HEK293 (cell line): Measurements from ENCODE around the gene UGGT2.

Experiments used
- EGR2 ChIP-seq: fragments of 450-650 bp; formaldehyde crosslinking; IDR thresholded peaks from 2 replicates; pipeline ENCODE4 v1.5.1; 2016; ENCODE audit warnings: low read depth, missing biosample characterization, missing genetic modification characterization
- FEZF1 ChIP-seq: fragments of 450-650 bp; formaldehyde crosslinking; IDR thresholded peaks from 2 replicates; pipeline ENCODE4 v1.5.1; 2016; ENCODE audit warnings: missing biosample characterization, missing genetic modification characterization
- KLF9 ChIP-seq: fragments of 450-650 bp; formaldehyde crosslinking; IDR thresholded peaks from 2 replicates; pipeline ENCODE4 v1.5.1; 2016; ENCODE audit warnings: missing biosample characterization, missing genetic modification characterization, low read depth
- TRIM28 ChIP-seq: IDR thresholded peaks from 2 replicates; pipeline ENCODE4 v1.6.1; 2011; ENCODE audit warnings: low read length, control low read depth, borderline replicate concordance
- ZBTB8A ChIP-seq: fragments of 450-650 bp; formaldehyde crosslinking; IDR thresholded peaks from 2 replicates; pipeline ENCODE4 v1.5.1; 2016; ENCODE audit warnings: missing biosample characterization, missing genetic modification characterization
- ZFHX2 ChIP-seq: fragments of 450-650 bp; formaldehyde crosslinking; conservative IDR thresholded peaks from 2 replicates; pipeline ENCODE4 v1.5.1; 2016; ENCODE audit warnings: missing biosample characterization, missing genetic modification characterization
- ZFP37 ChIP-seq: fragments of 450-650 bp; formaldehyde crosslinking; IDR thresholded peaks from 2 replicates; pipeline ENCODE4 v1.5.1; 2016; ENCODE audit warnings: missing biosample characterization, missing genetic modification characterization
- ZIC2 ChIP-seq: fragments of 450-650 bp; formaldehyde crosslinking; IDR thresholded peaks from 2 replicates; pipeline ENCODE4 v1.5.1; 2016; ENCODE audit warnings: missing biosample characterization, missing genetic modification characterization
- ZNF16 ChIP-seq: fragments of 450-650 bp; formaldehyde crosslinking; IDR thresholded peaks from 2 replicates; pipeline ENCODE4 v1.5.1; 2016; ENCODE audit warnings: low read depth, missing biosample characterization, missing genetic modification characterization
- ZNF2 ChIP-seq: fragments of 450-650 bp; formaldehyde crosslinking; IDR thresholded peaks from 2 replicates; pipeline ENCODE4 v1.5.1; 2016; ENCODE audit warnings: missing biosample characterization, missing genetic modification characterization
- ZNF248 ChIP-seq: fragments of 450-650 bp; formaldehyde crosslinking; IDR thresholded peaks from 2 replicates; pipeline ENCODE4 v1.5.1; 2017; ENCODE audit warnings: missing biosample characterization, missing genetic modification characterization
- ZNF26 ChIP-seq: fragments of 450-650 bp; formaldehyde crosslinking; IDR thresholded peaks from 2 replicates; pipeline ENCODE4 v1.5.1; 2016; ENCODE audit warnings: missing biosample characterization, missing genetic modification characterization
- ZNF302 ChIP-seq: fragments of 450-650 bp; formaldehyde crosslinking; IDR thresholded peaks from 2 replicates; pipeline ENCODE4 v1.5.1; 2016; ENCODE audit warnings: missing biosample characterization, missing genetic modification characterization, low read depth
- ZNF335 ChIP-seq: fragments of 450-650 bp; formaldehyde crosslinking; conservative IDR thresholded peaks from 2 replicates; pipeline ENCODE4 v1.5.1; 2016; ENCODE audit warnings: missing biosample characterization, missing genetic modification characterization
- ZNF394 ChIP-seq: fragments of 450-650 bp; formaldehyde crosslinking; IDR thresholded peaks from 2 replicates; pipeline ENCODE4 v1.5.1; 2016; ENCODE audit warnings: missing biosample characterization, missing genetic modification characterization, mild to moderate bottlenecking, moderate library complexity, borderline replicate concordance
- ZNF398 ChIP-seq: fragments of 450-650 bp; formaldehyde crosslinking; IDR thresholded peaks from 2 replicates; pipeline ENCODE4 v1.5.1; 2017; ENCODE audit warnings: missing biosample characterization, missing genetic modification characterization
- ZNF423 ChIP-seq: fragments of 450-650 bp; formaldehyde crosslinking; IDR thresholded peaks from 2 replicates; pipeline ENCODE4 v1.5.1; 2016; ENCODE audit warnings: missing biosample characterization, missing genetic modification characterization
- ZNF426 ChIP-seq: fragments of 450-650 bp; formaldehyde crosslinking; IDR thresholded peaks from 2 replicates; pipeline ENCODE4 v1.5.1; 2017; ENCODE audit warnings: missing biosample characterization, missing genetic modification characterization, mild to moderate bottlenecking, inconsistent platforms, moderate library complexity
- ZNF449 ChIP-seq: fragments of 450-650 bp; formaldehyde crosslinking; IDR thresholded peaks from 2 replicates; pipeline ENCODE4 v1.5.1; 2017; ENCODE audit warnings: missing biosample characterization, mild to moderate bottlenecking, missing genetic modification characterization, moderate library complexity
- ZNF501 ChIP-seq: fragments of 450-650 bp; formaldehyde crosslinking; IDR thresholded peaks from 2 replicates; pipeline ENCODE4 v1.5.1; 2016; ENCODE audit warnings: missing biosample characterization, missing genetic modification characterization
- ZNF513 ChIP-seq: fragments of 450-650 bp; IDR thresholded peaks from 2 replicates; pipeline ENCODE4 v1.5.1; 2018; ENCODE audit warnings: missing biosample characterization, missing genetic modification characterization
- ZNF544 ChIP-seq: fragments of 450-650 bp; formaldehyde crosslinking; IDR thresholded peaks from 2 replicates; pipeline ENCODE4 v1.5.0; 2017; ENCODE audit warnings: missing biosample characterization, missing genetic modification characterization
- ZNF549 ChIP-seq: fragments of 450-650 bp; IDR thresholded peaks from 2 replicates; pipeline ENCODE4 v1.5.1; 2018; ENCODE audit warnings: missing biosample characterization, missing genetic modification characterization, mild to moderate bottlenecking, inconsistent platforms, moderate library complexity
- ZNF610 ChIP-seq: fragments of 450-650 bp; formaldehyde crosslinking; IDR thresholded peaks from 2 replicates; pipeline ENCODE4 v1.5.1; 2016; ENCODE audit warnings: missing biosample characterization, missing genetic modification characterization, borderline replicate concordance
- ZNF629 ChIP-seq: fragments of 450-650 bp; formaldehyde crosslinking; IDR thresholded peaks from 2 replicates; pipeline ENCODE4 v1.5.1; 2017; ENCODE audit warnings: missing biosample characterization, missing genetic modification characterization
- ZNF660 ChIP-seq: fragments of 450-650 bp; IDR thresholded peaks from 2 replicates; pipeline ENCODE4 v1.5.1; 2018; ENCODE audit warnings: missing biosample characterization, mild to moderate bottlenecking, missing genetic modification characterization
- ZNF768 ChIP-seq: fragments of 450-650 bp; formaldehyde crosslinking; IDR thresholded peaks from 2 replicates; pipeline ENCODE4 v1.5.1; 2018; ENCODE audit warnings: missing biosample characterization, mild to moderate bottlenecking, missing genetic modification characterization
- ZNF791 ChIP-seq: fragments of 450-650 bp; formaldehyde crosslinking; IDR thresholded peaks from 2 replicates; pipeline ENCODE4 v1.5.1; 2016; ENCODE audit warnings: missing biosample characterization, missing genetic modification characterization
- ZNF792 ChIP-seq: fragments of 450-650 bp; formaldehyde crosslinking; IDR thresholded peaks from 2 replicates; pipeline ENCODE4 v1.5.1; 2016; ENCODE audit warnings: missing biosample characterization, missing genetic modification characterization
- TF ChIP-seq, protein P1 (sequence below): fragments of 450-650 bp; formaldehyde crosslinking; IDR thresholded peaks from 2 replicates; pipeline ENCODE4 v1.5.1; 2016; ENCODE audit warnings: missing biosample characterization, missing genetic modification characterization
- TF ChIP-seq, protein P2 (sequence below): fragments of 450-650 bp; formaldehyde crosslinking; IDR thresholded peaks from 2 replicates; pipeline ENCODE4 v1.5.1; 2016; ENCODE audit warnings: missing biosample characterization, missing genetic modification characterization

Gene UGGT2

DNA sequence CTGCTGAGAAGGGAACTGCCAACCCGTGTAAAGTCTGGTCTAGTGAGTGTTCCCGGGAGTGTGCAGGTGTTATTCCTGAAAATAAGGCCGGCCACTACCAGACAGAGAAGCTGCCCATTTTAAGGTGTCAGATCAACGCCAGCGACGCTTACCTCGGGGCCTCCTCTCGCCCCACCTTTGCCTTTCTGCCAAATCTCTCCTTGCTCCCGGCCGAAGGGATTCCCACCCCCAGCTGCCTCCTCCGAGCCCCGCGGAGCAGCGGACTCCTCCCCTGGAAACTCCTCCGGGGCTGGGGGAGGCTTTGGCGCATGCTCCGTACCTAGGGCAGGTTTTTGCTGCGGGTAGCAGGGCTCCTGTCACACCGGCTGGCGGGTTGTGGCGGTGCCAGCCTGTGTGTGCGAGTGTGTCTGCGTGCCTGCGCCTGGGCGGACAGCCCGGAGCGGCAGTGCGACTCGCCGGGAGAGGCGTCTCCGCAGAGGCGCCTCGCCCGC is 36.6 kb upstream of the UGGT2 start, which contains the start of gene HS6ST3 (continued):
- TF ChIP-seq ZNF26 (tag by site-specific recombination), result no peak
- TF ChIP-seq ZFHX2 (tag by site-specific recombination), result peak; percentile 46
- TF ChIP-seq, protein P1, sequence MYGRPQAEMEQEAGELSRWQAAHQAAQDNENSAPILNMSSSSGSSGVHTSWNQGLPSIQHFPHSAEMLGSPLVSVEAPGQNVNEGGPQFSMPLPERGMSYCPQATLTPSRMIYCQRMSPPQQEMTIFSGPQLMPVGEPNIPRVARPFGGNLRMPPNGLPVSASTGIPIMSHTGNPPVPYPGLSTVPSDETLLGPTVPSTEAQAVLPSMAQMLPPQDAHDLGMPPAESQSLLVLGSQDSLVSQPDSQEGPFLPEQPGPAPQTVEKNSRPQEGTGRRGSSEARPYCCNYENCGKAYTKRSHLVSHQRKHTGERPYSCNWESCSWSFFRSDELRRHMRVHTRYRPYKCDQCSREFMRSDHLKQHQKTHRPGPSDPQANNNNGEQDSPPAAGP (tag by site-specific recombination), result no peak; the same call in 1 of the 2 replicates
- no peak for TF ChIP-seq ZNF792 (tag by site-specific recombination)
- 0 out of 2 replicates have a peak, but pooled peaks have one; percentile 51 for TF ChIP-seq ZFP37 (tag by site-specific recombination)
- no peak for TF ChIP-seq ZNF791
- TF ChIP-seq ZNF335 (tag by site-specific recombination), result peak; percentile 61
- TF ChIP-seq ZBTB8A, result peak; percentile 92
- 0 out of 2 replicates have a peak, but pooled peaks have one; percentile 20 for TF ChIP-seq EGR2 (tag by site-specific recombination)
- TF ChIP-seq ZNF302 (tag by site-specific recombination), result no peak
- 0 out of 2 replicates have a peak, but pooled peaks have one; percentile 28 for TF ChIP-seq TRIM28
- TF ChIP-seq KLF9, result peak; percentile 15; the same call in 1 of the 2 replicates
- TF ChIP-seq ZNF16 (tag by site-specific recombination), result no peak
- TF ChIP-seq ZNF544, result no peak
- no peak for TF ChIP-seq ZNF768 (tag by site-specific recombination)
- TF ChIP-seq ZIC2 (tag by site-specific recombination), result peak; percentile 62
- TF ChIP-seq ZNF660 (tag by site-specific recombination), result peak; percentile 84
- no peak for TF ChIP-seq ZNF248 (tag by site-specific recombination)
- TF ChIP-seq ZNF423, result no peak
- TF ChIP-seq ZNF2 (tag by site-specific recombination), result no peak; the same call in 1 of the 2 replicates
- no peak for TF ChIP-seq FEZF1
- no peak for TF ChIP-seq ZNF549 (tag by site-specific recombination)
- no peak for TF ChIP-seq ZNF513 (tag by site-specific recombination)
- no peak for TF ChIP-seq ZNF426 (tag by site-specific recombination)
- TF ChIP-seq ZNF610 (tag by site-specific recombination), result no peak
- no peak for TF ChIP-seq ZNF398 (tag by site-specific recombination)
- peak; percentile 60; the same call in 1 of the 2 replicates for TF ChIP-seq ZNF394
- 0 out of 2 replicates have a peak, but pooled peaks have one; percentile 23 for TF ChIP-seq ZNF629 (tag by site-specific recombination)
- TF ChIP-seq, protein P2, sequence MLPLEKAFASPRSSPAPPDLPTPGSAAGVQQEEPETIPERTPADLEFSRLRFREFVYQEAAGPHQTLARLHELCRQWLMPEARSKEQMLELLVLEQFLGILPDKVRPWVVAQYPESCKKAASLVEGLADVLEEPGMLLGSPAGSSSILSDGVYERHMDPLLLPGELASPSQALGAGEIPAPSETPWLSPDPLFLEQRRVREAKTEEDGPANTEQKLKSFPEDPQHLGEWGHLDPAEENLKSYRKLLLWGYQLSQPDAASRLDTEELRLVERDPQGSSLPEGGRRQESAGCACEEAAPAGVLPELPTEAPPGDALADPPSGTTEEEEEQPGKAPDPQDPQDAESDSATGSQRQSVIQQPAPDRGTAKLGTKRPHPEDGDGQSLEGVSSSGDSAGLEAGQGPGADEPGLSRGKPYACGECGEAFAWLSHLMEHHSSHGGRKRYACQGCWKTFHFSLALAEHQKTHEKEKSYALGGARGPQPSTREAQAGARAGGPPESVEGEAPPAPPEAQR (tag by site-specific recombination), result no peak
- TF ChIP-seq ZNF501, result peak; percentile 74; the same call in 1 of the 2 replicates
- no peak for TF ChIP-seq ZNF449
